Activated CD4-positive, alpha-beta T cell treated with anti-CD3 and anti-CD28 coated beads, Interleukin-2, amount 10 ng/mL, durations not matched to agents 7 days and 5 days (primary cell): ENCODE data around the gene OR4N5. TPM values are rescaled to one million over a fixed set of nuclear protein-coding genes. Genes with fewer than 3 reads are reported as not detected.
"Not testable (repeated sequence)": the region's sequence is repeated elsewhere in the genome, so short reads cannot be mapped to it uniquely, and the experiment has no call there.

Experiments used
- CTCF ChIA-PET: fragments of 350-600 bp; sonication (Branson Sonifier 250); formaldehyde crosslinking; loops from one replicate; lab custom pipeline; 2021; ENCODE audit warnings: antibody characterized with exemption; lab: Charles Lee
- POLR2A ChIA-PET: fragments of 350-600 bp; sonication (Branson Sonifier 250); formaldehyde crosslinking; loops from one replicate; lab custom pipeline; 2021; ENCODE audit warnings: antibody characterized with exemption; lab: Charles Lee
- DNase-seq: peaks from one replicate; pipeline ENCODE4 v3.0.0-alpha.2; 2020
- H3K27ac Mint-ChIP-seq: one replicate; pipeline ENCODE4 v1.8.0; 2021; ENCODE audit warnings: mild to moderate bottlenecking, moderate library complexity, mixed read lengths
- H3K27me3 Mint-ChIP-seq: one replicate; pipeline ENCODE4 v1.8.0; 2021; ENCODE audit warnings: mixed read lengths
- H3K36me3 Mint-ChIP-seq: one replicate; pipeline ENCODE4 v1.8.0; 2021; ENCODE audit warnings: low read depth, mixed read lengths
- H3K4me1 Mint-ChIP-seq: one replicate; pipeline ENCODE4 v1.8.0; 2021; ENCODE audit warnings: mixed read lengths
- H3K4me3 Mint-ChIP-seq: one replicate; pipeline ENCODE4 v1.8.0; 2021; ENCODE audit warnings: mild to moderate bottlenecking, moderate library complexity, mixed read lengths
- H3K9me3 Mint-ChIP-seq: one replicate; pipeline ENCODE4 v1.8.0; 2021; ENCODE audit warnings: mixed read lengths
- total RNA-seq, 2 experiments: library from RNA; stranded (reverse); gene quantifications; one replicate each; pipeline ENCODE4 v1.2.3, GENCODE V29; 2021

The OR4N5 gene
- total RNA-seq, 2 experiments from 2014 or later: not detected

- DNase-seq, H3K27me3 Mint-ChIP-seq, POLR2A ChIA-PET, H3K9me3 Mint-ChIP-seq, H3K36me3 Mint-ChIP-seq, H3K4me1 Mint-ChIP-seq, H3K27ac Mint-ChIP-seq, H3K4me3 Mint-ChIP-seq, CTCF ChIA-PET: not testable (repeated sequence)
Observed at GRCh38 chr14:20174205-20174604, 35.6 kb downstream of the OR4N5 start.

- Mint-ChIP-seq H3K27ac (no peak overlapping the region), H3K27me3 (peaks cover 2% of the 10 kb centered on the region), H3K36me3 (no peaks in the 10 kb centered on the region), H3K9me3 (no peaks in the 10 kb centered on the region), H3K4me1 (no peaks in the 10 kb centered on the region), H3K4me3 (no peak overlapping the region)
- no peak for DNase-seq
- CTCF ChIA-PET: no interaction called here
- POLR2A ChIA-PET: no interaction called here
Observed at GRCh38 chr14:20176330-20176729, 37.7 kb downstream of the OR4N5 start.

- H3K9me3 Mint-ChIP-seq: no peaks in the 10 kb centered on the region
- H3K27me3 Mint-ChIP-seq: peaks cover 4% of the 10 kb centered on the region
- DNase-seq: no peak
- ChIA-PET CTCF (no interaction called here), POLR2A (no interaction called here)
- no peak overlapping the region for H3K27ac Mint-ChIP-seq
- no peaks in the 10 kb centered on the region for H3K36me3 Mint-ChIP-seq
- H3K4me3 Mint-ChIP-seq: no peak overlapping the region
- H3K4me1 Mint-ChIP-seq: no peaks in the 10 kb centered on the region
Observed at GRCh38 chr14:20177433-20177974, 38.9 kb downstream of the OR4N5 start.

DNA sequence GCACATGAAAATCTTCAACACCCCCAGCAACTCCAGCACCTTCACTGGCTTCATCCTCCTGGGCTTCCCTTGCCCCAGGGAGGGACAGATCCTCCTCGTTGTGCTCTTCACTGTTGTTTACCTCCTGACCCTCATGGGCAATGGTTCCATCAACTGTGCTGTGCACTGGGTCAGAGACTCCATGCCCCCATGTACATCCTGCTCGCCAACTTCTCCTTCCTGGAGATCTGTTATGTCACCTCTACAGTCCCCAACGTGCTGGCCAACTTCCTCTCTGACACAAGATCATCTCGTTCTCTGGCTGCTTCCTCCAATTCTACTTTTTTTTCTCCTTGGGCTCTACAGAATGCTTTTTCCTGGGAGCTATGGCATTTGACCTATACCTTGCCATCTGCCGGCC lies 40.6 kb downstream of the OR4N5 start:
- Mint-ChIP-seq H3K36me3 (no peaks in the 10 kb centered on the region), H3K27ac (no peak overlapping the region), H3K9me3 (no peaks in the 10 kb centered on the region), H3K27me3 (peaks cover 4% of the 10 kb centered on the region), H3K4me3 (no peak overlapping the region), H3K4me1 (no peaks in the 10 kb centered on the region)
- ChIA-PET CTCF (no interaction called here), POLR2A (no interaction called here)
- no peak for DNase-seq

DNA sequence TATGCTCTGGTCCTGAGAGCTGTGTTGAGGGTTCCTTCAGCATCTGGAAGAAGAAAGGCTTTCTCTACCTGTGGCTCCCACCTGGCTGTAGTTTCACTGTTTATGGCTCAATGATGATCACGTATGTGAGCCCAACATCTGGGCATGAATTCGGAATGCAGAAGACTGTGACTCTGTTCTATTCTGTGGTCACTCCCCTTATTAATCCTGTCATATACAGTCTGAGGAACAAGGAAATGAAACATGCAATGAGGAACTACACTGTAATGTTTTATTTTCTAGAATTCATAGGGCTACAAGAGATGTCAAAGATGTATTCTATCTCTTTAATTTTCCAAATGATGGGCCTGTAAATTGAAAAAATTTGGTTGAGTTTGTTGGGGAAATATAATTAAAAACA lies 41.3 kb downstream of the OR4N5 start:
- Mint-ChIP-seq H3K9me3 (no peaks in the 10 kb centered on the region), H3K4me1 (no peaks in the 10 kb centered on the region), H3K27me3 (peaks cover 4% of the 10 kb centered on the region), H3K36me3 (no peaks in the 10 kb centered on the region), H3K27ac (no peak overlapping the region), H3K4me3 (no peak overlapping the region)
- ChIA-PET CTCF (no interaction called here), POLR2A (no interaction called here)
- DNase-seq: no peak

- H3K36me3 Mint-ChIP-seq: no peaks in the 10 kb centered on the region
- H3K9me3 Mint-ChIP-seq: no peaks in the 10 kb centered on the region
- no peak overlapping the region for H3K27ac Mint-ChIP-seq
- CTCF ChIA-PET: no interaction called here
- H3K27me3 Mint-ChIP-seq: peaks cover 5% of the 10 kb centered on the region
- no peaks in the 10 kb centered on the region for H3K4me1 Mint-ChIP-seq
- DNase-seq: no peak
- no peak overlapping the region for H3K4me3 Mint-ChIP-seq
- POLR2A ChIA-PET: no interaction called here
Observed at GRCh38 chr14:20180486-20180885, 41.9 kb downstream of the OR4N5 start.

DNA sequence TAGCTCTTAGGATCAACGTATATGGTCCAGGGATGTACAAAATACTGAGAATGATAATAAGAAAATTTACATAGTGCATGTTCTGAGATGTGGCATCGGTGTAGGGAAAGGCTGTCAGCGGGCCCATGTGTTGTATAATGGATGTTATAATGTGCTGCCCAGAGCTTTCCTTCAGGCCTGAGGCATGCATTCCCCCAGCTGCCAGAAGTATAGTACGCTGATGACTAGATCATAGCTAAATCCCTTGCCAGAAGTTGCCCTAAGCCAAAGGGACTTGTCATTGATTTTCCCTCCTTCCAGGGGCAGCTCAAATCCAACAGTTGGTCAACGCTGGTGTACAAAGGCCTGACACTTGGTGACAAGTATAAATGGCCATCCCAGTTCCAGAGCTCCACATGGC lies 45.6 kb downstream of the OR4N5 start:
- CTCF ChIA-PET: no interaction called here
- POLR2A ChIA-PET: interaction anchor here (0.6 kb wide), 1 partner anchor 56 kb away, joined by 4 read pairs; no protein-coding TSS in a partner anchor
- no peaks in the 10 kb centered on the region for H3K4me1 Mint-ChIP-seq
- DNase-seq: no peak
- H3K27me3 Mint-ChIP-seq: peaks cover 3% of the 10 kb centered on the region
- H3K36me3 Mint-ChIP-seq: no peaks in the 10 kb centered on the region
- no peak overlapping the region for H3K4me3 Mint-ChIP-seq
- no peak overlapping the region for H3K27ac Mint-ChIP-seq
- no peaks in the 10 kb centered on the region for H3K9me3 Mint-ChIP-seq

- H3K4me1 Mint-ChIP-seq: no peaks in the 10 kb centered on the region
- CTCF ChIA-PET: interaction anchor here (1.0 to 1.3 kb wide), 2 partner anchors 10 to 12 kb away, joined by 4 to 7 read pairs; no protein-coding TSS in a partner anchor
Observed at GRCh38 chr14:20190596-20190995, 52.0 kb downstream of the OR4N5 start, which contains the start of gene OR11G2. OR11G2 (plus strand) TSS chr14:20190896; CDS start chr14:20197438, 6,542 bp downstream.

GRCh38 chr14:20191396-20191795 lies 52.8 kb downstream of the OR4N5 start:
- CTCF ChIA-PET: interaction anchor here (1.0 kb wide), 1 partner anchor 12 kb away, joined by 7 read pairs; no protein-coding TSS in a partner anchor
- H3K9me3 Mint-ChIP-seq: no peaks in the 10 kb centered on the region
- H3K4me3 Mint-ChIP-seq: no peak overlapping the region
- no peaks in the 10 kb centered on the region for H3K27me3 Mint-ChIP-seq
- H3K27ac Mint-ChIP-seq: no peak overlapping the region
- POLR2A ChIA-PET: no interaction called here
- DNase-seq: no peak
- H3K36me3 Mint-ChIP-seq: no peaks in the 10 kb centered on the region
- no peaks in the 10 kb centered on the region for H3K4me1 Mint-ChIP-seq

More at GRCh38 chr14:20190596-20190995, 52.0 kb downstream of the OR4N5 start, which contains the start of gene OR11G2:
- no peaks in the 10 kb centered on the region for H3K36me3 Mint-ChIP-seq
- DNase-seq: no peak
- no peaks in the 10 kb centered on the region for H3K27me3 Mint-ChIP-seq
- no peak within 1 kb of the TSS for H3K4me3 Mint-ChIP-seq
- POLR2A ChIA-PET: no interaction called here
- H3K9me3 Mint-ChIP-seq: no peaks in the 10 kb centered on the region
- H3K27ac Mint-ChIP-seq: no peak within 1 kb of the TSS

GRCh38 chr14:20194101-20194500 lies 55.5 kb downstream of the OR4N5 start:
- H3K27ac Mint-ChIP-seq: no peak overlapping the region
- no peaks in the 10 kb centered on the region for H3K27me3 Mint-ChIP-seq
- H3K36me3 Mint-ChIP-seq: no peaks in the 10 kb centered on the region
- no peak for DNase-seq
- H3K9me3 Mint-ChIP-seq: no peaks in the 10 kb centered on the region
- CTCF ChIA-PET: no interaction called here
- no peak overlapping the region for H3K4me3 Mint-ChIP-seq
- POLR2A ChIA-PET: no interaction called here
- no peaks in the 10 kb centered on the region for H3K4me1 Mint-ChIP-seq

Other genes starting within 250 kb of the OR4N5 start
- gene OR4K5, start 218.2 kb upstream of the OR4N5 start, total RNA-seq: not detected
- not detected for gene OR4K1, start 207.9 kb upstream of the OR4N5 start, total RNA-seq
- not detected for gene OR4K15, start 163.2 kb upstream of the OR4N5 start, total RNA-seq
- not detected for gene OR4Q2, start 136.7 kb upstream of the OR4N5 start, total RNA-seq
- gene OR4K14, start 119.5 kb upstream of the OR4N5 start, total RNA-seq: not detected
- gene OR4K13, start 102.8 kb upstream of the OR4N5 start, total RNA-seq: not detected
- not detected for gene OR4L1, start 78.8 kb upstream of the OR4N5 start, total RNA-seq
- gene OR4K17, start 28.1 kb upstream of the OR4N5 start, total RNA-seq: not detected
- not detected for gene OR11G2, start 52.1 kb downstream of the OR4N5 start, total RNA-seq
- not detected for gene OR11H6, start 84.9 kb downstream of the OR4N5 start, total RNA-seq
- not detected for gene OR11H7, start 90.2 kb downstream of the OR4N5 start, total RNA-seq
- gene OR11H4, start 100.5 kb downstream of the OR4N5 start, total RNA-seq: not detected
- gene TTC5, start 167.1 kb downstream of the OR4N5 start, total RNA-seq: 10 to 100 TPM; 22.7 to 23.5 TPM
- 10 to 100 TPM; 30.8 to 32.1 TPM for gene CCNB1IP1, start 194.5 kb downstream of the OR4N5 start, total RNA-seq
- gene PARP2, start 204.8 kb downstream of the OR4N5 start, total RNA-seq: 10 to 100 TPM; 28.6 to 32.5 TPM